ENCODE measurements around the gene GNL3L. TPM values are rescaled to one million over a fixed set of nuclear protein-coding genes. Genes with fewer than 3 reads are reported as not detected.

Gene GNL3L, protein sequence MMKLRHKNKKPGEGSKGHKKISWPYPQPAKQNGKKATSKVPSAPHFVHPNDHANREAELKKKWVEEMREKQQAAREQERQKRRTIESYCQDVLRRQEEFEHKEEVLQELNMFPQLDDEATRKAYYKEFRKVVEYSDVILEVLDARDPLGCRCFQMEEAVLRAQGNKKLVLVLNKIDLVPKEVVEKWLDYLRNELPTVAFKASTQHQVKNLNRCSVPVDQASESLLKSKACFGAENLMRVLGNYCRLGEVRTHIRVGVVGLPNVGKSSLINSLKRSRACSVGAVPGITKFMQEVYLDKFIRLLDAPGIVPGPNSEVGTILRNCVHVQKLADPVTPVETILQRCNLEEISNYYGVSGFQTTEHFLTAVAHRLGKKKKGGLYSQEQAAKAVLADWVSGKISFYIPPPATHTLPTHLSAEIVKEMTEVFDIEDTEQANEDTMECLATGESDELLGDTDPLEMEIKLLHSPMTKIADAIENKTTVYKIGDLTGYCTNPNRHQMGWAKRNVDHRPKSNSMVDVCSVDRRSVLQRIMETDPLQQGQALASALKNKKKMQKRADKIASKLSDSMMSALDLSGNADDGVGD
- total RNA-seq, result 10 to 100 TPM; 44.5 to 50.0 (median 49.2) TPM
- total RNA-seq (2013), result 39.7 TPM

GRCh38 chrX:54529552-54530356 is at the start of gene GNL3L:
TSS of gene GNL3L (plus strand) at chrX:54530219. CDS start at chrX:54532567, 2,348 bp downstream.
- no peak for TF ChIP-seq CTCF (IDR thresholded peaks at IDR 0.05)
- Histone ChIP-seq H3K4me3 (ENCODE audit: low read length) (peak within 1 kb of the TSS; percentile 89), H3K9me3 (ENCODE audit: control insufficient read depth, insufficient read depth, low read length) (peaks cover 4% of the 10 kb centered on the region), H3K27me3 (ENCODE audit: control insufficient read depth, insufficient read depth, low read length) (no peaks in the 10 kb centered on the region), H3K4me1 (ENCODE audit: control insufficient read depth, insufficient read depth, low read length) (peaks cover 27% of the 10 kb centered on the region), H3K36me3 (ENCODE audit: control insufficient read depth, insufficient read depth, low read length) (peaks cover 3% of the 10 kb centered on the region), H3K27ac (ENCODE audit: low read length) (peak within 1 kb of the TSS; percentile 95)
- Mint-ChIP-seq H3K4me1 (peaks cover 26 to 27% of the 10 kb centered on the region in 2 donors), H3K36me3 (no peaks in the 10 kb centered on the region), H3K4me3 (peak within 1 kb of the TSS; percentile 92), H3K27me3 (ENCODE audit: low read depth in 2 of 2) (no peaks in the 10 kb centered on the region), H3K27ac (peak within 1 kb of the TSS; percentile 85 to 86), H3K9me3 (no peaks in the 10 kb centered on the region)
- peak; percentile 86 to 94 (median 88) for ATAC-seq
- DNase-seq, result peak; percentile 68 to 89
- 10% methylated on average over 29 of the region's 51 CpGs for WGBS (ENCODE audit: insufficient coverage)
- intact Hi-C loops (cut with micrococcal nuclease), result loop anchor here (2.0 to 10.0 kb wide), 3 partner anchors 85 to 278 kb away; partner anchors contain the start of genes MAGED2 and TSR2

DNA sequence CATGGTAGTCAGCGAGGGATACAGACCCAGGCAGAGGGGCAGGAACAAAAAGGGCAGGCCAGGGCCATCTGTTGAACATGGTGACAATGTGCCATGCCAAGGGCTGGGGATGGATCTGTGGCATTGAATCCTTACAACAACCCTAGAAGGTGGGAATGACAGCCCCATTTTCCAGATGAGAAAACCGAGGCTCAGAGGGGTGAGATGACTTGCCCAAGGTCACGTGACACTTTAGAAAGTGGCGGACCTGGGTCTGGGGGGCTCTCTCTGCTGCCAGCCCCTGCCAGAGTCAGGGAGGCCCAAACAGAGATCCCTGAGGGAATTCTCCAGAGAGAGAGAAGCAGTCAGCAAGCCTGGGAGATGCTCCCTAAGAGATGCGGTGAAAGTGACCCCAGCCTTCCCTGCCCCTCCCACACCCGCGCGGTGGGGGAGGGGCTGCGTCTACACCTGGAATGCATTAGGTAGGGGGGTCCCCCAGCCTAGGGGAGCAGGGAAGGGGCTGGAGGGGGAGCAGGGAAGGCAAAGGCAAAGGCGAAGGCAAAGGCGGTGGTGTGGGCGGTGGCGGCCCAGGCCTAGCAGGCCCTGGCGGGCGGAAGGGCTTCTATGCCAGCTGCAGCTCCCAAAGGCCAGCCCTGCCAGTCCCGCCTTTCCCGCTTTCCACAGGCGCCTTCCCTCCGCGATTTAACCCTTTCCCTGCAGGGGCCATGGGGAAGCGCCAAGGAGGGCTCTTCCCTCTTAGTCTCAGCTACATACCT is 47.0 kb upstream of the GNL3L start:
- H3K9me3 Mint-ChIP-seq, result no peaks in the 10 kb centered on the region
- Histone ChIP-seq H3K9me3 (ENCODE audit: control insufficient read depth, insufficient read depth, low read length) (no peaks in the 10 kb centered on the region), H3K4me1 (ENCODE audit: control insufficient read depth, insufficient read depth, low read length) (no peaks in the 10 kb centered on the region), H3K27me3 (ENCODE audit: control insufficient read depth, insufficient read depth, low read length) (no peaks in the 10 kb centered on the region), H3K36me3 (ENCODE audit: control insufficient read depth, insufficient read depth, low read length) (no peaks in the 10 kb centered on the region), H3K27ac (ENCODE audit: low read length) (no peak overlapping the region), H3K4me3 (ENCODE audit: low read length) (no peak overlapping the region)
- peaks cover 7 to 10% of the 10 kb centered on the region in 2 donors for H3K27me3 Mint-ChIP-seq (ENCODE audit: low read depth in 2 of 2)
- TF ChIP-seq CTCF (IDR thresholded peaks at IDR 0.05), result no peak
- H3K27ac Mint-ChIP-seq, result no peak overlapping the region
- no peaks in the 10 kb centered on the region for H3K36me3 Mint-ChIP-seq
- ATAC-seq, result no peak
- intact Hi-C loops (cut with micrococcal nuclease), result no loop called here
- WGBS (ENCODE audit: insufficient coverage), result 90% methylated on average over 16 of the region's 21 CpGs
- no peak overlapping the region for H3K4me3 Mint-ChIP-seq
- no peaks in the 10 kb centered on the region for H3K4me1 Mint-ChIP-seq
- DNase-seq, result no peak

- no peaks in the 10 kb centered on the region for H3K9me3 ChIP-seq (ENCODE audit: control insufficient read depth, insufficient read depth, low read length)
- Mint-ChIP-seq H3K9me3 (no peaks in the 10 kb centered on the region), H3K4me1 (no peaks in the 10 kb centered on the region), H3K36me3 (no peaks in the 10 kb centered on the region), H3K27me3 (ENCODE audit: low read depth in 2 of 2) (peaks cover 7 to 10% of the 10 kb centered on the region in 2 donors), H3K4me3 (no peak overlapping the region), H3K27ac (no peak overlapping the region)
- ATAC-seq, result no peak
- no peak overlapping the region for H3K27ac ChIP-seq (ENCODE audit: low read length)
- no peaks in the 10 kb centered on the region for H3K27me3 ChIP-seq (ENCODE audit: control insufficient read depth, insufficient read depth, low read length)
- DNase-seq, result no peak
- no peak for TF ChIP-seq CTCF (IDR thresholded peaks at IDR 0.05)
- no peak overlapping the region for H3K4me3 ChIP-seq (ENCODE audit: low read length)
- 96% methylated on average over 8 of the region's 9 CpGs for WGBS (ENCODE audit: insufficient coverage)
- intact Hi-C loops (cut with micrococcal nuclease), result no loop called here
- no peaks in the 10 kb centered on the region for H3K36me3 ChIP-seq (ENCODE audit: control insufficient read depth, insufficient read depth, low read length)
- no peaks in the 10 kb centered on the region for H3K4me1 ChIP-seq (ENCODE audit: control insufficient read depth, insufficient read depth, low read length)
Measured at GRCh38 chrX:54483946-54484345, 46.1 kb upstream of the GNL3L start.
